ENCODE data around the gene RIMS1. TPM values are rescaled to one million over a fixed set of nuclear protein-coding genes. Genes with fewer than 3 reads are reported as not detected.
A peak's percentile ranks its signal among the peaks of the same experiment; 100 is the strongest.

Gene RIMS1
- total RNA-seq, 6 experiments from 2014 or later: 1.5 to 2.5 (median 2.2) TPM

DNA sequence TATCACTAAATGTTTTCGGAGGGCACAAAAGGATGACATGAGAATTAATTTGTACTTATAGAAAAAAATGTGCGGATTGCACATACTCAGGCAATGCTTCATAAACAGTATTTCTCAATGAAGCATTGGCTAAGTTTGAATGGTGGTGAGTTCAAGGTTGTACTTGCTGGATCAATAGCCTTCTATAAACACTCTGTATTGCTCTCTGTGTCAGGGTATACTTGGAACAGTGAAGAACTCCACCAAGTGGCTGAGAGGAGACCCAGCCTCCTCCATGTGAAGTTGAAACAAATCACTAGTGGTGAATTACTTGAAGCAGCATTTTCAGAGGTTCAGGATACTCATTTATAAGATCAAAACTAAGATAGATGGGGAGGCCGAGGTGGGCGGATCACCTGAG lies 360.6 kb downstream of the RIMS1 start:
- H3K9me3 Mint-ChIP-seq: no peaks in the 10 kb centered on the region
- H3K27me3 Mint-ChIP-seq (ENCODE audit: insufficient read depth): no peaks in the 10 kb centered on the region
- TF ChIP-seq, protein P1, sequence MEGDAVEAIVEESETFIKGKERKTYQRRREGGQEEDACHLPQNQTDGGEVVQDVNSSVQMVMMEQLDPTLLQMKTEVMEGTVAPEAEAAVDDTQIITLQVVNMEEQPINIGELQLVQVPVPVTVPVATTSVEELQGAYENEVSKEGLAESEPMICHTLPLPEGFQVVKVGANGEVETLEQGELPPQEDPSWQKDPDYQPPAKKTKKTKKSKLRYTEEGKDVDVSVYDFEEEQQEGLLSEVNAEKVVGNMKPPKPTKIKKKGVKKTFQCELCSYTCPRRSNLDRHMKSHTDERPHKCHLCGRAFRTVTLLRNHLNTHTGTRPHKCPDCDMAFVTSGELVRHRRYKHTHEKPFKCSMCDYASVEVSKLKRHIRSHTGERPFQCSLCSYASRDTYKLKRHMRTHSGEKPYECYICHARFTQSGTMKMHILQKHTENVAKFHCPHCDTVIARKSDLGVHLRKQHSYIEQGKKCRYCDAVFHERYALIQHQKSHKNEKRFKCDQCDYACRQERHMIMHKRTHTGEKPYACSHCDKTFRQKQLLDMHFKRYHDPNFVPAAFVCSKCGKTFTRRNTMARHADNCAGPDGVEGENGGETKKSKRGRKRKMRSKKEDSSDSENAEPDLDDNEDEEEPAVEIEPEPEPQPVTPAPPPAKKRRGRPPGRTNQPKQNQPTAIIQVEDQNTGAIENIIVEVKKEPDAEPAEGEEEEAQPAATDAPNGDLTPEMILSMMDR (IDR thresholded peaks at IDR 0.05): peak; percentile 24; the same call in 1 of the 2 replicates
- no peak for DNase-seq
- H3K4me1 Mint-ChIP-seq (ENCODE audit: low read depth): peaks cover 31% of the 10 kb centered on the region
- H3K4me3 Mint-ChIP-seq: no peak overlapping the region
- no peak overlapping the region for H3K27ac Mint-ChIP-seq
- no peaks in the 10 kb centered on the region for H3K36me3 Mint-ChIP-seq (ENCODE audit: low read depth)

DNA sequence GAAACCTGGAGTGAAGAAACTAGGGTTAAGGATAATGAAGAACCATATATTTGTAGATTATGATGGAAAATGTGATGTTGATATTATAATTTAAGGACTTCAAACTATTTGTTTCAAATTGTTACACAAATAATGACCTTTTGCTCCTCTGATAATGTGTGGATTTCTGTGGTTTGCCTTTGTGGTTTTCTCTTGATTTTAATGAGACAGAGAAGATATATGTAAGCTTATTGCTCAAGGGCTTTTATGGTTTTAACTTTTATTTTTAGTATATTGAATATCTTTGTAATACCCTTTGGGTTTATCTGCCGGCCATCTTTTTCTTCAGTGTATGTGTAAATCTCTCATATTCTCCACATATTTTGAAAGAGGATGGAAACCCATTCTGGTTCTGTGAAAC lies 362.3 kb downstream of the RIMS1 start:
- Mint-ChIP-seq H3K4me3 (no peak overlapping the region), H3K27ac (no peak overlapping the region), H3K4me1 (ENCODE audit: low read depth) (peaks cover 31% of the 10 kb centered on the region), H3K9me3 (no peaks in the 10 kb centered on the region), H3K27me3 (ENCODE audit: insufficient read depth) (no peaks in the 10 kb centered on the region), H3K36me3 (ENCODE audit: low read depth) (no peaks in the 10 kb centered on the region)
- TF ChIP-seq, protein P1 (IDR thresholded peaks at IDR 0.05): no peak
- no peak for DNase-seq

GRCh38 chr6:72250664-72251063 lies 364.3 kb downstream of the RIMS1 start:
- Mint-ChIP-seq H3K36me3 (ENCODE audit: low read depth) (no peaks in the 10 kb centered on the region), H3K4me3 (no peak overlapping the region), H3K27ac (no peak overlapping the region), H3K4me1 (ENCODE audit: low read depth) (peaks cover 26% of the 10 kb centered on the region), H3K9me3 (no peaks in the 10 kb centered on the region), H3K27me3 (ENCODE audit: insufficient read depth) (no peaks in the 10 kb centered on the region)
- peak; percentile 21 for DNase-seq
- TF ChIP-seq, protein P1 (IDR thresholded peaks at IDR 0.05): peak; percentile 69

DNA sequence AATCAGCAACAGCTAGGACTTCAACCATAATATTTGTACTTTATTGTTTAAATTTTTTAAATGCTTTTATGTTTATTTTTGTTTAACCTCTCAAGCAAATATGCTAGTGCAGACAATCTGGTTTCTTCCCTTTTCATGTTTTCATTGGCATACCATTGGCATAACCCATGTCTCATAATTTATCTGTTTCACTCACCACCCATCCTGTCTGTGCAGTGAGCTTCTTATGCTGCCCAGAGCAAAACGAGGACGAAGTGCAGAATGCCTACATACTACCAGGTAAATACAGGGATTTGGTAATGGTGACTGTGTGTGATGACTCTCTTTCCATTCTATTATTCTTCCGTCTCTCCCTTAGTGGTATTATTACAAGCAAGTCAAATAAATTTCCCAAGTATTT lies 374.1 kb downstream of the RIMS1 start:
- H3K4me3 Mint-ChIP-seq: peak overlapping the region; percentile 71; the same call in 1 of the 2 replicates
- H3K36me3 Mint-ChIP-seq (ENCODE audit: low read depth): no peaks in the 10 kb centered on the region
- no peak for DNase-seq
- TF ChIP-seq, protein P1 (IDR thresholded peaks at IDR 0.05): no peak
- H3K27ac Mint-ChIP-seq: no peak overlapping the region; the same call in 1 of the 2 replicates
- H3K27me3 Mint-ChIP-seq (ENCODE audit: insufficient read depth): no peaks in the 10 kb centered on the region; the same call in none of the 2 replicates
- no peaks in the 10 kb centered on the region for H3K9me3 Mint-ChIP-seq
- peaks cover 23% of the 10 kb centered on the region for H3K4me1 Mint-ChIP-seq (ENCODE audit: low read depth)

- no peak overlapping the region for H3K27ac Mint-ChIP-seq
- peak overlapping the region; percentile 71 for H3K4me3 Mint-ChIP-seq
- H3K36me3 Mint-ChIP-seq (ENCODE audit: low read depth): no peaks in the 10 kb centered on the region
- TF ChIP-seq, protein P1 (IDR thresholded peaks at IDR 0.05): no peak
- no peaks in the 10 kb centered on the region for H3K9me3 Mint-ChIP-seq
- no peaks in the 10 kb centered on the region; the same call in 1 of the 2 replicates for H3K27me3 Mint-ChIP-seq (ENCODE audit: insufficient read depth)
- H3K4me1 Mint-ChIP-seq (ENCODE audit: low read depth): peaks cover 23% of the 10 kb centered on the region
- no peak for DNase-seq
These were observed 375.2 kb downstream of the RIMS1 start for GRCh38 chr6:72261554-72261953.

GRCh38 chr6:72262254-72262653 lies 375.9 kb downstream of the RIMS1 start:
- TF ChIP-seq, protein P1 (IDR thresholded peaks at IDR 0.05): no peak
- Mint-ChIP-seq H3K27me3 (ENCODE audit: insufficient read depth) (no peaks in the 10 kb centered on the region; the same call in 1 of the 2 replicates), H3K4me1 (ENCODE audit: low read depth) (peaks cover 23% of the 10 kb centered on the region), H3K36me3 (ENCODE audit: low read depth) (no peaks in the 10 kb centered on the region), H3K27ac (no peak overlapping the region), H3K4me3 (no peak overlapping the region), H3K9me3 (no peaks in the 10 kb centered on the region)
- no peak for DNase-seq

Data from HFFc6 (cell line).